HepG2 (cell line): Measurements from ENCODE around the gene CALR. TPM values are rescaled to one million over a fixed set of nuclear protein-coding genes. Genes with fewer than 3 reads are reported as not detected.

ENCODE experiments used
- ATAC-seq: fragments of 200-7000 bp; cut with Tn5 transposase; 3 replicates; pipeline ENCODE4 v1.9.1; 2020; ENCODE audit warnings: mild to moderate bottlenecking, moderate library complexity
- BruUV-seq: library from RNA; stranded (reverse); fragments of 400-500 nt; replicated peaks from 2 replicates; lab custom pipeline; 2021; lab: Mats Ljungman, UMichigan
- CTCF ChIA-PET: fragments of 300-600 bp; formaldehyde crosslinking; extraction: SDS; loops from one replicate; lab custom pipeline; 2021; ENCODE audit warnings: low total read pairs, inconsistent platforms, low intra/inter-chr PET ratio; lab: Yijun Ruan, JAX
- POLR2A ChIA-PET: fragments of 350-600 bp; sonication (Branson Sonifier 250); formaldehyde crosslinking; loops from one replicate; lab custom pipeline; 2020; ENCODE audit warnings: antibody characterized with exemption, inconsistent platforms; lab: Yijun Ruan, JAX
- DNase-seq: peaks from one replicate; pipeline ENCODE4 v3.0.0-alpha.2; 2015; ENCODE audit warnings: low spot score
- FAIRE-seq: peaks from 3 replicates; lab custom pipeline; 2011; peaks lifted over from hg19 to GRCh38; lab: Jason Lieb, UNC
- H2AFZ ChIP-seq: one replicate; pipeline ENCODE4 v1.6.1; 2011; ENCODE audit warnings: low read length, inconsistent platforms
- H3K27ac ChIP-seq: fragments of 300-600 bp; 3 replicates; pipeline ENCODE4 v1.8.0; 2011; ENCODE audit warnings: mixed run types, mild to moderate bottlenecking, mixed read lengths, low read length, inconsistent platforms; ENCODE audit not compliant: insufficient read depth; ENCODE audit errors: extremely low read length
- H3K27me3 ChIP-seq, 2 experiments: fragments of 200-600 bp in 1 of 2; 2 replicates in 1 of 2; 3 replicates in 1 of 2; pipeline versions ENCODE4 v1.6.0 to v1.8.0; 2011; ENCODE audit warnings: low read length in 2 of 2, mild to moderate bottlenecking in 2 of 2, moderate library complexity in 2 of 2, inconsistent platforms in 1 of 2; ENCODE audit not compliant: insufficient read depth in 2 of 2, control insufficient read depth in 1 of 2
- H3K36me3 ChIP-seq, 2 experiments: fragments of 200-600 bp in 1 of 2; replicated peaks in 1 of 2; 2 replicates in 1 of 2; 3 replicates in 1 of 2; pipeline versions ENCODE4 v1.5.1 to v1.8.0; 2011; ENCODE audit warnings: low read length in 2 of 2, inconsistent platforms in 1 of 2; ENCODE audit not compliant: insufficient read depth in 2 of 2, control insufficient read depth in 1 of 2
- H3K4me1 ChIP-seq: 2 replicates; pipeline ENCODE4 v1.5.1; 2012; ENCODE audit warnings: low read length, inconsistent platforms; ENCODE audit not compliant: insufficient read depth
- H3K4me2 ChIP-seq: 2 replicates; pipeline ENCODE4 v1.6.0; 2011; ENCODE audit warnings: low read depth, low read length, inconsistent platforms
- H3K4me3 ChIP-seq, 3 experiments: fragments of 200-600 bp in 1 of 3; sonication (generic), shearing (Covaris generic) in 1 of 3; replicated peaks in 1 of 3; 2 replicates each; pipeline ENCODE4 v1.5.1; 2011 to 2016; ENCODE audit warnings: low read length in 3 of 3, inconsistent platforms in 2 of 3, low read depth in 2 of 3, mild to moderate bottlenecking in 2 of 3, control low read depth in 1 of 3, mixed read lengths in 1 of 3; ENCODE audit not compliant: insufficient read depth in 1 of 3
- H3K79me2 ChIP-seq: one replicate; pipeline ENCODE4 v1.6.1; 2011; ENCODE audit warnings: low read length, inconsistent platforms; ENCODE audit not compliant: insufficient read depth
- H3K9ac ChIP-seq: 2 replicates; pipeline ENCODE4 v1.6.0; 2011; ENCODE audit warnings: mild to moderate bottlenecking, low read depth, low read length, inconsistent platforms; ENCODE audit not compliant: insufficient read depth
- H3K9me3 ChIP-seq: 2 replicates; pipeline ENCODE4 v1.5.1; 2012; ENCODE audit warnings: mild to moderate bottlenecking, low read length
- H4K20me1 ChIP-seq: 2 replicates; pipeline ENCODE4 v1.6.0; 2011; ENCODE audit warnings: inconsistent platforms, mild to moderate bottlenecking, low read length, moderate library complexity; ENCODE audit not compliant: insufficient read depth
- ATF4 ChIP-seq, 2 experiments: fragments of 450-650 bp in 1 of 2; sonication (generic) in 1 of 2; formaldehyde crosslinking; IDR thresholded peaks; 2 replicates each; pipeline versions ENCODE4 v1.5.0 to v1.8.0; 2020 to 2022; ENCODE audit warnings: mild to moderate bottlenecking in 1 of 2, missing genetic modification reagents in 1 of 2
- CHCHD3 ChIP-seq: sonication (generic); formaldehyde crosslinking; IDR thresholded peaks from 2 replicates; pipeline ENCODE4 v1.8.0; 2022; ENCODE audit warnings: mild to moderate bottlenecking, missing genetic modification reagents, moderate library complexity
- ESRRA ChIP-seq: sonication (generic); formaldehyde crosslinking; IDR thresholded peaks from 2 replicates; pipeline ENCODE4 v1.5.1; 2020; ENCODE audit warnings: mild to moderate bottlenecking, low read depth, missing genetic modification reagents
- LCORL ChIP-seq, 2 experiments: fragments of 450-650 bp in 1 of 2; sonication (generic) in 1 of 2; formaldehyde crosslinking in 1 of 2; IDR thresholded peaks; 2 replicates each; pipeline versions ENCODE4 v1.5.0 to v1.6.1; 2017 to 2020; ENCODE audit warnings: antibody characterized with exemption in 1 of 2, missing genetic modification reagents in 1 of 2
- MAZ ChIP-seq, 2 experiments: sonication (generic) in 1 of 2; formaldehyde crosslinking in 1 of 2; IDR thresholded peaks; 2 replicates each; pipeline versions ENCODE4 v1.5.0 to v1.6.1; 2012 to 2020; ENCODE audit warnings: low read depth in 2 of 2, mild to moderate bottlenecking in 2 of 2, borderline replicate concordance in 1 of 2, improper control_type of control experiment in 1 of 2, low read length in 1 of 2, missing genetic modification reagents in 1 of 2, moderate library complexity in 1 of 2
- MBD4 ChIP-seq: IDR thresholded peaks from 2 replicates; pipeline ENCODE4 v1.6.1; 2012; ENCODE audit warnings: low read length, inconsistent platforms, borderline replicate concordance
- SNAPC4 ChIP-seq: sonication (generic); formaldehyde crosslinking; IDR thresholded peaks from 2 replicates; pipeline ENCODE4 v1.4.0; 2020; ENCODE audit warnings: mild to moderate bottlenecking, missing genetic modification reagents
- TCF7L2 ChIP-seq: IDR thresholded peaks from 2 replicates; pipeline ENCODE4 v1.6.1; 2011; ENCODE audit warnings: mild to moderate bottlenecking, low read depth, low read length, moderate library complexity
- ZBTB26 ChIP-seq: IDR thresholded peaks from 2 replicates; pipeline ENCODE4 v1.6.1; 2016; ENCODE audit warnings: missing compliant biosample characterization, missing genetic modification reagents, borderline replicate concordance
- ZBTB42 ChIP-seq: sonication (generic); formaldehyde crosslinking; IDR thresholded peaks from 2 replicates; pipeline ENCODE4 v1.5.0; 2020; ENCODE audit warnings: mild to moderate bottlenecking, missing genetic modification reagents
- ZNF337 ChIP-seq: sonication (generic); formaldehyde crosslinking; IDR thresholded peaks from 2 replicates; pipeline ENCODE4 v1.5.1; 2020; ENCODE audit warnings: missing genetic modification reagents, low read depth, mild to moderate bottlenecking, borderline replicate concordance
- ZNF616 ChIP-seq: sonication (generic); formaldehyde crosslinking; IDR thresholded peaks from 2 replicates; pipeline ENCODE4 v1.5.0; 2020; ENCODE audit warnings: low read depth, mild to moderate bottlenecking, missing genetic modification reagents
- ZNF883 ChIP-seq: sonication (generic); formaldehyde crosslinking; IDR thresholded peaks from 2 replicates; pipeline ENCODE4 v1.5.1; 2020; ENCODE audit warnings: mild to moderate bottlenecking, missing genetic modification reagents; ENCODE audit errors: not compliant biosample characterization
- WGBS: methylation state at CpG from one replicate; pipeline ENCODE4 v1.1.6; 2017; ENCODE audit warnings: low lambda C conversion rate; 5-methylcytosine and 5-hydroxymethylcytosine counted together
- in situ Hi-C: cut with HindIII; loops from 2 replicates; pipeline ENCODE4 v1.10.0; 2017; ENCODE audit warnings: low pct_unique_long_range_greater_than_20kb; ENCODE audit not compliant: extremely low pct_ligation_motif_present
- intact Hi-C: fragments of 100-400 bp; cut with micrococcal nuclease; formaldehyde crosslinking; loops from one replicate; pipeline ENCODE4 v1.10.0; 2022; ENCODE audit not compliant: unreplicated experiment
- polyA plus RNA-seq, 8 experiments: library from polyadenylated mRNA; depleted of rRNA in 3 of 8; stranded (reverse) in 7 of 8; unstranded in 1 of 8; fragments of >200 nt; fragmentation: Illumina TruSeq in 4 of 8; extraction: Trizol in 4 of 8; gene quantifications; 2 replicates each; pipeline versions ENCODE4 v1.2.1 to v1.2.3, GENCODE V29; 2011 to 2016; ENCODE audit warnings: low read depth in 4 of 8, missing spikeins in 1 of 8, mixed read lengths in 1 of 8; ENCODE audit not compliant: insufficient read depth in 1 of 8
- total RNA-seq, 5 experiments: library from RNA; depleted of rRNA; stranded (reverse); fragments of >200 nt; fragmentation: Illumina TruSeq; extraction: Trizol; gene quantifications; 2 replicates each; pipeline ENCODE4 v1.2.3, GENCODE V29; 2016; ENCODE audit warnings: low read depth in 1 of 5

The CALR gene
- total and polyA plus RNA-seq, 2 of the 13 experiments (the other 11 are each of a cell fraction or from before 2014, with no cell fraction given) = 898 to 934 TPM

GRCh38 chr19:12933287-12934072 lies 4.9 kb upstream of the CALR start, which contains the start of gene FARSA (continued):
- peak; percentile 58; the same call in 1 of the 2 replicates for TF ChIP-seq CHCHD3 (CRISPR knock-in tag)
- TF ChIP-seq ZNF616 (CRISPR knock-in tag) = 0 out of 2 replicates have a peak, but pooled peaks have one; percentile 33
- no peak for TF ChIP-seq LCORL (IDR thresholded peaks at IDR 0.05)
- TF ChIP-seq LCORL (CRISPR knock-in tag; IDR thresholded peaks at IDR 0.05) = peak; percentile 29; the same call in 1 of the 2 replicates
- 0 out of 4 replicates have a peak, but pooled peaks of 1 of the 2 experiments have one; percentile 40 for TF ChIP-seq ATF4 (CRISPR knock-in tag; IDR thresholded peaks at IDR 0.05)
- peak; percentile 79 for TF ChIP-seq MAZ (IDR thresholded peaks at IDR 0.05; ENCODE audit: borderline replicate concordance, low read depth, low read length)
- peak; percentile 89 for TF ChIP-seq MAZ (CRISPR knock-in tag; IDR thresholded peaks at IDR 0.05; ENCODE audit: low read depth)
- TF ChIP-seq ESRRA (CRISPR knock-in tag) = peak; percentile 66

GRCh38 chr19:12935071-12935470 lies 3.3 kb upstream of the CALR start:
- intact Hi-C loops = no loop called here
- Histone ChIP-seq H3K27ac (no peak overlapping the region), H3K79me2 (peaks cover 35% of the 10 kb centered on the region)
- no peak for TF ChIP-seq SNAPC4 (CRISPR knock-in tag)
- no peak for TF ChIP-seq MBD4
- TF ChIP-seq ZBTB26 = no peak
- TF ChIP-seq ZNF337 (CRISPR knock-in tag) = no peak
- no peak for TF ChIP-seq ZBTB42 (CRISPR knock-in tag)
- no peak for TF ChIP-seq ZNF883
- no peak for TF ChIP-seq TCF7L2

More at GRCh38 chr19:12935071-12935470, 3.3 kb upstream of the CALR start:
- no TSS peak for BruUV-seq
- 90% methylated on average over 10 of the region's 10 CpGs for WGBS
- CTCF ChIA-PET = no interaction called here
- peaks cover 11% of the 10 kb centered on the region; the same call in 1 of the 2 replicates for H4K20me1 ChIP-seq
- no peak overlapping the region for H3K4me2 ChIP-seq
- DNase-seq (no peak), FAIRE-seq (no peak), ATAC-seq (no peak)
- POLR2A ChIA-PET = no interaction called here
- peaks cover 0 to 5% of the 10 kb centered on the region in 2 experiments; a peak in 1 of 5 replicates for H3K27me3 ChIP-seq
- no peak overlapping the region for H3K4me3 ChIP-seq
- H3K9ac ChIP-seq = no peak overlapping the region
- in situ Hi-C loops = no loop called here
- H3K36me3 ChIP-seq = peaks cover 3 to 6% of the 10 kb centered on the region in 2 experiments; a peak in 3 of 5 replicates
- no peak overlapping the region for H2AFZ ChIP-seq
- H3K4me1 ChIP-seq = peaks cover 47% of the 10 kb centered on the region
- H3K9me3 ChIP-seq = no peaks in the 10 kb centered on the region
